NCI-H187 (cell line): ENCODE data around the gene NINL.

Experiments used
- DNase-seq, 2 experiments: peaks; one replicate each; lab custom pipeline; 2025; lab: John Stamatoyannopoulos, UW

The NINL gene

DNA sequence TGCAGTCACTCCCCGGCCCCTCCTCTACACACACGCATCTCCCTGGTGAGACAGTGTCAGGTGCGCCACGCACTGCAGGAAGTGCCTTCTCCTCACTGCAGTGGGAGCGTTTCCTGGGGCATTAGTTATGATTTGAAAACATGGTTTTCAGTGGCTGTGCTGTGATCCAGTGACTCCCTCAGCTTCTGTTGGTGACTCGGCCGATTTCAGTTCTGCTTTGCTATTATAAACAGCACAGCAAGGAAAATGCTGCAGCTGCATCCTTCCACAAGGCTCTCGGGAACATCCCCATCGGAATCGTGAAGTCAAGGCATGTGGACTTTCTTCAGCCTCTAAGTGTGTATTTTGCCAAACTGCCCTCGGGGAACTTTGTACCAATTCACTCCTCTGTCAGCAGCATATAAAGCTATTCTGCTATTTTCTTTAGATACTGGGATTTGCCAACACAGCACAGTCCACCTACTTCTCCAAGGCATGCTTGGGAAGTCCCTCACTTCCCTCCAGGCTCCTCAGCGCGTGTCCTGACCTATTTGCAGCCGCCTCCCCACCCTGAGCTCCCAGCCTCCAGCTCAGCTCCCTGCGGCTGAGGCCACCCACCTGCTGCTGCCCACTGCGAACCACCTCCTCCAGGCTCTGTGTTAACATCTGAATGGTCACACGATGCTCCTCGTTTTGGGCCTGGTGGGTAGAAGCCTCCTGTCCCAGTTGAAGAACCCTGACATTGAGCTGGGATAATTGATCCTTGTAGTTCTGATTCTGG is 123.4 kb downstream of the NINL start:
- DNase-seq: no peak

DNA sequence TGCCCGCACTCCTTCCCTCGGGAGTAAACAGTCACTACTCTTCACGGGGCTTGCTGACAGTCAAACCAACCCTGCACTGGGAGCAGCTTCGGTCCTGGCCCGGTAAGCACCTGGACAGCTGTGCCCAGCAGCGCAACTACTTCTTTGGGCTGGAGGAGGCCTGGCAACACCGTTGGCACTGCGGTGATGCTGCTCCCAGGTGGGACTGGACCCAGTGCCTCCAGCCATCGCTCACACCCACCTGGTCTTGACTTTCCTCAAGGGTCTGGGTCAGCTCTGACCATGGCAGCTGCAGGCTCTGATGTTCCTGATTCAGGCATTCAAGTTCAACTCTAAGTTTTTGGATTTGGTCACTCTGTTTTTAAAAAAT is 124.1 kb downstream of the NINL start:
- no peak for DNase-seq

DNA sequence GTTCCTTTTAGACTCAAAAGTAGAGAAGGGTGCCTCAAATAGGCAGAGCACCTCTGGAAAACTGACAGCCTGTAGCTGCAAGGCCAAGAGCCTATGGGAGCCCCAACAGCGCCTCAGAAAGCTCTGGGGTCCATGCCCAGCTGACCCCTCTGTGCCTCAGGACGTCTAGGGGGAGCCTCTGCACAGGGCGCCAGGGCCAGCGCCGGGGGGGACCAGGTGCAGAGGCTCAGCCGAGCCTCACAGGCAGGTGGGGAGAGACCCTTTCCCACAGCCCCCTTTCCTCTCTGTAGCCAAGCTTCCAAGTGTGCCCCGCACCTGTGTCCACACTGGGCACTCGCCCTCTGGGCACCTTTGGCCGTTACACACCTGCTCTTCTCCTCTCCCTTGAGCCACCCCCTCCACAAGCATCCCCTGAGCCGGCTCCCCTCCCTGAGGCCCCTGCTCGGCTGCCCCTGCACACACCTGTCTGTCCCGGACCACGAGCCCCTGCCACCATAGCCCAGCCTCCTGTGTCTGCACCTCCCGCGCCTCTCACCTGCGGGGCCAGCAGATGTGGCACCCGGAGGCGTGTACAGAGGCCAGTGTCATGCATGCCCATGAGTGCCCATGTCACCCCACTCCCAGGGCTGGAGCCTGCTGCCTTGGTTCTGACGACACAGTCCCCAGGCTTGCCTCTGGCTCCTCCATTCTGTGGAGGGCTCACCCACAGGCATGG is 124.6 kb downstream of the NINL start:
- no peak for DNase-seq

DNA sequence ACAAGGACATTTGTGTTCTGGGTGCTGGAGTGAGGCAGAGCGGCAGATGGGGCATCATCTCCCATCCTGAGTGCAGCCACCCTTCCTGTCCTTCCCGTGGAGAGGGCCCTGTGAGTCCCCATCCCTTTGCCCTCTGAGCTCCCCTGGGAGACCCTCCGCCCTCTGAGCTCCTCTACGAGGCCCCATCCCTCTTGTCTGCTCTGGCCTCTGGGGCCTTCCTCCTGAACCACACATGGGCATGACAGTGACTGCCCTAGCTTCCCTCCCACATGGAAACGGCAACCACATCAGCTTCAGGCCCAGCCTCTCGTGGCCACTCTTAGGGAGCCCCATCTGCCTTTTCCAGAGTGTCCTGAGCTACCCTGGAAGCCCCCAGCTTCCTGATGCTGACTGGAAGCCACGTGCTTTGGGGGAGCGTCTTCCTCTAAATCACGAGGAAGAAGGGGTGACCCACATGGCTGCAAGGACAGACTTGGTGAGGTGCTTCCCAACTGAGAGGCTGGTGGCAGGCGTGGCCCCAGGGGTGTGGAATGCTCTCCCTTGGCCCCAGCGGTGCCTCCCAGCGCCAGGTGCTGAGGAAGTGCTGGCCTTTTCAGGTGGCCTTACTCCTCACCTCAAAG is 125.3 kb downstream of the NINL start:
- no peak for DNase-seq

DNA sequence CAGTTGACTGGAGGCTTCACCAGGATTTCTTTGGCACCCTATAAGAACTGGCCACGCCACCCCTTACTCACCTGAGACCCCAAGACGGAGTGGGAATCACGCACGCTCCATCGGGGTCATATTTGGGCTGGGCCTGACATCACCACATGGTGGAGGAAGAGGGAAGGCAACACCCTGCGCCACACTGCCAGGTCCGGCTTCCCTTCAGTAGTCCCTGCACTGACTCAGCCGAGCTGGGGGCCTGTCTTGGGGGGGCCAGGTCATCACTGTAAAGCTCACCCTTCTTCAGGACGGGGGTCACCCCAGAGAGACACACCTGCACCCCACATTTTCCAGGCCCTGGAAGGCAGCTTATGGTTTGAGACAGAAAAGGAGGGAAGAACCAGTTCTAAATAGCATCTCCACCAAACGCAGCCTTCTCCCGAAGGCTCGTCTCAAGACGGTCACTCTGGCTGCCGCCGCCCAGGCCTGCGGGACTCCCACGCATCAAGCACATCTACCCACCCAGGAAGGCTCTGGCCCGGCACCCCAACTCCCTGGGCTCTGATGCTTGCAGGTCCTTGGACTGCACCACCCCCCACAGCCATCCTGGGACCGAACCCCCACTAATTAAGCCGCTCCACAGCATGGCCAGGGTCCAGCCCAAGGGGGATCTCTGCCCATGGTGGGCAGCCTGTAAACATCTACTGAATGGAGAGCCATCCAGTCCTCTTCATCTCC is 126.1 kb downstream of the NINL start:
- DNase-seq: no peak

DNA sequence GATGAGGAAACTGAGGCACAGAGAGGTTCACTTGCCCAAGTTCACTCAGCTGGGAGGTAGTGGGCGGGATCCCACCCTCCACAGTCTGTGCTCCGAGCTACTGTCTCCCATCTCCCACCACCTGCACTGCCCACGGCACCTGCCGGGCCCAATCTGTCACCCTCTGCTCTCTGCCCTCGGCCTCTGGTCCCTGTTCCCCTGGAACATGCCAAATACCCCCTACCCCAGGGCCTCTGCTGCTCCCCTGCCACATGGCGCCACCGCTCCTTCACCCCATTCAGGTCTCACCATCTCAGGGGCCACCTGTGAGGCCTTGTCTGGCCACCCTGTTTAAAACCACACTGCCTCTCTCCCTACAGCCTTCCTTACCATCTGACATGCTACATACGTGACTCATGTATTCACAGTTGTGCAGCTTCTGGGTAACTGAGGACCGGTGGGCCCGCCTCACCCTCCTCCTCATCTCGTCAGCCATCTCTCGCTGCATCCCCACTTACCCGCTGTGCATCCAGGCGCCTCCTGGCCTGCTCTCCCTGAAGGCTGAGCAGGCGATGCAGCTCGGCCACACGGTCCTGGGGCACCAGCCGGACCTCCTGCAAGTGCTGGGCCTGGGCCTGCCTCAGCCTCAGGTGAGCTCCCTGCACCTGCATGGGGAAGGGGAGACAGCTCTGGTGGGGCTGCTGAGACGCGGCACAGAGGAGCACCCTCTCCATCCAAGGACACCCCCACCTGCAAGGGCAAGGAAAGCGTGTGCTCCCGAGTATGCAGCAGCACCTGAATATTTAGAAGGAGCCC is 127.2 kb downstream of the NINL start:
- no peak for DNase-seq

DNA sequence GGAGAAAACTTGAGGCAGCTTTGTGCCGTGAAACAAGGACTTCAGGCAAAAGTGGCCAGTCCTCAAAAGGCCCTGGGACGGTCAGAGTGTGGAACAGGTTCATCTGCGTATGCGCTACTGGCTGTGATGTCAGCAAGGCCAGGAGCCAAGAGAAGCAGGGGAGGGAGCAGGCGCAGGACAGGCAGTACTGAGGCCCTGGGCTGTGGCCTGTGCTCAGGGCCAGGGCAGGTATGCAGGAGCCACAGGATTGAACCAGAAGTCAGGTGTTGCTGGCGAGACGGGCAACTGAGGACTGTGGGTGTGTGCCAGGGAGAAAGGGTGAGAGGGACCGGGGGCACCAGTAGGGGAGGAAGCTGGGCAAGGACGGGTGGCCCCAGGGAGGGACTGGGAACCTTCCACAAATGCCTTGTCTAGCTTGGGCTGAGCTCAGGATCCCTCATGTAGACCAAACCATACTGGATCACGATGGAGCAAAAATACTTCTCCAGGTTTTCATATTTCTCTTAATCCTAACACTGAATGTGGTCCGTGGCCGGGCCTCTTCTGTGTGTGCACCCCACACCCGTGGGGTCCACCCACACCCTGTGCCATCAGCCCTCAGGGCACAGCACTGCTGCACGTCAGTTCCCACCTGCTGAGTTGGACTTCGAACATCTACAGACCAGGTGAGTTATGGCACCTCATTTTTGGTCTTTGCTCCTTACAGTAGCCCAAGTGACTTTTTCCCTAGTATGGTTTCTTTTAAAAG is 131.0 kb downstream of the NINL start:
- no peak for DNase-seq

DNA sequence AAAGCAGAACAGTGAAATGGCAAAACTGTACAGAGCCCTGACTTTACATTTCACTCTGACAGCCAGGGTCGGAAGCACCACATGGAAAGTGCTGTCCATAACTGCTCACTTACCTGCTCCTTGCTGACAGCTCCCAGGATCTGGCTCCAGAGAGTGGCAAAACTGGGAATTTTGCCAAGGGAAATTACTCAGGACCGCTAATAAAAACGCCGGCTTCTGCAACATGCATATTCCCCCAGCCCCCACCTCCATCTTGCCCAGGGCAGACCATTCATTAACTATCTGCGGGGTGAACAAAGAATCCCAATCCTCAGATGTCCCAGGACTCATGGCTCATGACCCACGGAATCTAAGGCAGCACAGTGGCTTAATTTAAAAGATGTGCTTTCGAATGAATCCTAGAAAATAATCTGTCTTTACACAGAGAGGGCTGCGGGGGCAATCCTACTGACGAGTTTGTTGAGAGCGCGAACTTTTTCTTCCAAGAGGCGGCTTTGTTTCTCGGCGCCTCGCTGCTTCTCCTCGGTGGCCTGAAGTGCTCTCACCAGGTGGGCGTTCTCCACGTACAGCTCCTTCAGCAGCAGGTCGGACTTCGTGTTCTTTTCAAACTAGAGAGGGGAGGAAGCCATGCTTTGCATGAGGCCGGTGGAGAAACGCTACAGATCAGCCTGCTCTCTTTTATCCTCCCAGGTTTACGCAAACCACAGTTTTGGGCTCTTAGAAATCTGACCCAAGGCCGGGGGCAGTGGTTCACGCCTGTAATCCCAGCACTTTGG is 132.1 kb downstream of the NINL start:
- no peak for DNase-seq

DNA sequence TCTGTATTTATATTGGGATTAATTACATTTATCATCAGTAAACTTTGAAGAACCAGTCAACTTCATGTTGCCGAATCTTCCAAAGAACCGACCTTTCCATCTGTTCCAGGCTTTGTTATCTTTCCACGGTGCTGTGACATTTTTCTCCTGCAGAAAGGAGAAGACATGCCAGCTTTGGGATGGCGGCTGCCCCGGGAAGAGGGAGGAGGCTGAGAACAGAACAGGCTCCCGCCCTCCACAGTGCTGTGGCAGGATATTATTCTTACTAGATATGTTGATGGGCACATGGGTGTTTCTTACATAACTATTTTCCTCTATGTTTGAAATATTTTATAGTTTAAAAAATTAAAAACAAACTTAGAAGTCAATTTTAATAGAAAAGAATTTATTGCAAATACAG is 133.0 kb downstream of the NINL start:
- no peak for DNase-seq

DNA sequence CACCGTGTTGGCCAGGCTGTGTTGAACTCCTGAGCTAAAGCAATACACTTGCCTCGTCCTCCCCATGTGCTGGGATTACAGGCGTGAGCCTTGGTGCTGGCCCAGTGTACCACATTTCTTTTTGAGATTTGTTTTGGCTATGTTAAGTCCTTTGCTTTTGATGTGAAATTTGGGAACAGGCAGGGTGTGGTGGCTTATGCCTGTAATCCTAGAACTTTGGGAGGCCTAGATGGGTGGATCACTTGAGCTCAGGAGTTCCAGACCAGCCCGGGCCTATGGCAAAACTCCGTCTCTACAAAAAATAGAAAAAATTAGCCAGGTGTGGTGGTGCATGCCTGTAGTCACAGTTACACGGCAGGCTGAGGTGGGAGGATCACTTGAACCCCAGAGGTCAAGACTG is 137.7 kb downstream of the NINL start:
- no peak for DNase-seq

DNA sequence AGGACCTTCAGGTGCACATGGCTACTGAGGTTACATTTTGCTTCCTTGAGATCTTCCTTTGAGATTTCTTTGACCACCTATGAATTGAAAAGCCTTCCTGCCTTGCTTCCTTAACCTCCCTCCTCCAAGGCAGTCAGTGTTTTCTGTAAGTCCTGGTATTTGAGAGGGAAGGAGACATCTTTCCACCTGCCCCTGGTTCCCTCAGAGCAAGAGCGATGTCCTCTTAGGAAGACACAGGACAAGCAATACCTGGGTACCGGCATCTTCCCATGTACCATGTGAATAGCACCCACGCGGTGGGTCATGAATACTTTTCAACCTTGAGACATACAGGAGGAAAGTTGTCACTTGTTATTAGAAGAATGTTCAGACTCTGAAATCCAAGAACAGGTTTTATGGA is 140.8 kb downstream of the NINL start:
- no peak for DNase-seq

DNA sequence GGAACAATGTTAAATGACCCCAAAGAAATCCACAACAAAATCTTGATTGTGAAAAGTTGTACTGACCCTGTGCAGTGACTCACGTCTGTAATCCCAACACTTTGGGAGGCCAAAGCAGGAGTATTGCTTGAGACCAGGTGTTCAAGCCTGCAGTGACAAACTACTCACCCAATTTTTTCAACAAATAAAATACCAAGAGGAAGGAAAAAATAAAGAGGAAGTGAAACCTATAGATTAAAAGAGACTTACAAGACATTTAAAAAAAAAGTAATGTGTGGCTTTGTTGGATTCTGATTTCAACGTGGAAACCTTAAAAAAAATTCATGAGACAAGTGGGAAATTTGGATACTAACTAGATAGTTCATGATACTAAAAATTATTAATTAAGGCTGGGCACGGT is 146.0 kb downstream of the NINL start:
- no peak for DNase-seq

DNA sequence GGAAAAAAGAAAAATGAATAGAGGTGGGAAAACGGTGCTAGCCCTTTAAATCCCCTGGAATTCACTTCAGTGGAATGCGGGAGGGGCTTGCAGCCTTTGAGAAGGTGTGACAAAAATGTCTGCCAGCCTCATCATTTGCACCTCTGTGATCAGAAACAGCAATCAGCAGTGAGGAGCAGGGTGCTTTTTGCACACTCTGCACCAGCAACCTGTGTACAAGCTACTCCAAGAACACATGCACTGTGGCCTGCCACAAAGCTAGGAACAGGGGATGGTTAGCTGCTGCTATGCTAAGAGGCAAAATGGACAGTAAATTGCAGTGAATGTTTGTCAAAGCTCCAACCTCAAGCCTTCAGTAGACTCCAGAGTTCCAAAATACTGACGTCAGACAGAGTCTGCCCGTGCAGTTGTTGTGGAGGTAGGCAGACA is 148.2 kb downstream of the NINL start:
- no peak for DNase-seq

DNA sequence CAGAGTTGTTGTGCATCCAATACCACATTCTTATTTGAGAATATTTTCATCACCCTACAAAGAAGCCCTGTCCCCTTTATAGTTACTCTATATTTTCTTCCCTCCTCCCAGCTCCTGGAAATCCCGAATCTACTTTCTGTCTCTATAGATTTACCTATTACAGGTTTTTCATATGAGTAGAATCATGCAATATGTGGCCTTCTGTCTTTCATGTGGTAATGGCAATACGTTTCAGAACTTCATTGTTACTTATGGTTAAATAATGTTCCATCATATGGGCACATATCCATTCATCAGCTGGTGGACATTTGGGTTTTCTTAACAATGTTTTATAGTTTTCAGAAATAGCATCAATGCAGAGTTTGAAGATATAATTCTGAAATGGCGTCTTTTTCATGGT is 160.8 kb downstream of the NINL start:
- no peak for DNase-seq

DNA sequence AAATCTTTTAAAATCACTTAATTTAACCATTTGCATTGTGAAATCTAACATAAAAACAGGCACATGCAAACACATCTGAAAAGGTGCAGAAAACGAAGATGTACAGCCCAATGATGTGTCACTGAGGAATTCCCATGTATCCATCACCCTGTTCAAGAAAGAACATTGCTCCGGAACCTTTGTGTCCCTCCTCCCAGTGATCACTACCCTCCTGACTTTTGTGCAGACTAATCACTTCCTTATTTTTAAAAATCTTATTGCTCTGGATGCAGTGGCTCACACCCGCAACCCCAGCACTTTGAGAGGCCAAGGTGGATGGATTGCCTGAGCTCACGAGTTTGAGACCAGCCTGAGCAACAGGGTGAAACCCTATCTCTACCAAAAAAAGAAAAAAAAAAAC is 163.3 kb downstream of the NINL start:
- no peak for DNase-seq

DNA sequence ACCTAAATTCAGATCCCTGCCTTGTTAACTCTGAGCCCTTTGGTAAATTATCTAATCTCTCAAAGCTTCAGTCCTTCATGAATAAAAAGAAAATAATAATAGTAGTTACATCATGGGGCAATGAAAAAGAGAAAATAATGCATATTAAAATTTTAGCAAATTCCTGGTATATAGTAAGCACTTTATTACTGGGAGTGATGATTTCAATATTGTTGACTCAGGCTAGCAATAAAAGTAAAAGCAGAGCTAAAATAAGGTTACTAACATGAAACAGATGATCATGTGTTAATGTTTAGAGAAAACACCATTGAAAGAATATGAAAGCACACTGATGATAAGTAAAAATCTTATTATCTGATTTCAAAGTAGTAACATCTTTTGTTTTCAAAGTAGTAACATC is 164.2 kb downstream of the NINL start:
- no peak for DNase-seq

DNA sequence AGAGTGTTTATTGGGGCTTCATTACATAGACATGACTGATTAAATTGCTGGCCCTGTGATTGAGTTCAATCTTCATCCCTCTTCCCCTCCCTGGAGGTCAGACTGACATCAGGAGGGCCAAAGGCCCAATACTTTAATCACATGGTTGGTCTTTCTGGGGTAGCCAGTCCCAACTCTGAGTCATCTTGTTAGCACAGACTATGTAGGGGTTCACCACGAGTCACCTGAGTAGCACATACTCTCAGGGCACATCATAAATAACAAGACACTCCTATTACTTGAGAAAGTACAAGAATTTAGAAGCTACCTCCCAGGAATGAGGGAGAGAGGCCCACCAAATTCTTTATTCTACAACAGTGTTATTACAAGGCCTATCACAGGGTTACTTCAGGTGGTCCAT is 166.6 kb downstream of the NINL start:
- no peak for DNase-seq

DNA sequence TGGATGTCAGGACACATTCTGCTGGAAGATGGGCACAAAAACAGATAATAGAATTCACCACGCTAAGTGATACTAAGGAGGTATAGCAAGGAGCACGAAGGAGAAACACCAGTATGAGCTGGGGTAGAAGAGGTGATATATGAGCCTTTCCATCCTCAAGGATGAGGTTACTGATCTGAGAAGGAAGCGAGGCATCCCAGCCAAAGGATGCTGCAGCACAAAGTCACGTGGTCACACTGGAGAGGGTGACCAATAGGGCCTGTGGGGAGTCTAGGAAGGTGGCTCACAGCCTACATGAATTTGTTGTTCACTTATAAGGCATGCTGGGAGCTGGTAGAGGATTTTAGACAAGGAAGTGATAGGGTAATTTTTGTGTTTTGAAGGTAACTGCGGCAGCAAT is 176.4 kb downstream of the NINL start:
- DNase-seq: no peak

DNA sequence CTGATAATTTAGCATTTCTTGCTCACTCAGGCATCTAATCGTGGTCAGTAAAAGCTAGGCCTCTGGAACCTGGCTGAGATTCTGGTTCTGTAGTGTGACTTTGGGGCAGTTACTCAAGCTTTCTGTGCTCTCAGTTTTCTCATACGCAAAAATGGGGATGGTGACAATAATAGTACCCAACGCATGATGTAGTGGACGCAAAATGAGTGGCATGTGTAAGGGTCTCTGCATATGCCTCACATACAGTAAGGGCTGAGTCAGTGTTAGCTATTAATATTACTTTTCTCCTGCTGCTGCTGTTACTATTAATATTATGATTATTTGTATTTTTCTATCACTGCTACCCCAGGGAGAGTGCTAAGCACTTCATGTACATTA is 177.2 kb downstream of the NINL start:
- no peak for DNase-seq
